ENCODE data around the gene LTB4R2. TPM values are rescaled to one million over a fixed set of nuclear protein-coding genes. Genes with fewer than 3 reads are reported as not detected.
A peak's percentile ranks its signal among the peaks of the same experiment; 100 is the strongest.

The LTB4R2 gene
- total RNA-seq, 2 donors from 2014 or later: 2.9 to 4.2 TPM

DNA sequence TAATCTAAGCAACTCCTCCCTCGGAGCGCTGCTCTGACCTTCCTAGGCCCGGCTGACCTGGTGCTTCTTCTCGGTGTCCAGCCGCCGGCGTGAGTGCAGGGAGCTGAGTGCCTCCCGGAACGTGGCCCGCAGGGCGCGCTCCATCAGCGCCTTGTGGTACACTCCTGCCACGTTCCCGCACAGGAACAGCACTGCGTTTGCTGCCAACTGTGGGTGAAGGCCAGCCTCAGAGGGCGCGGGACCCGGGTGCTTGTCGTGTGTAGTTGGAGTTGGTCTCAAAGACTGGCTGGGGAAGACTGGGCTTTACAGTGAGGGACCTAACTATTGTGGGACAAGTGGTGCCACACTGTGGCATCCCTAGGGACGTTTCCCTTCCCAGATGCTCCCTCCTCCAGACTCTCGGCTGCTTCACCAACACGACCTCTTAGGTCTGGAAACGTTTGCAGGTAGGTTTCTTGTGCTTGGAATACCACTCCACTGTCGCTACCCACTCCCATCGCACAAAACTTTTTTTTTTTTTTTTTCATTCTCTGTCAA lies 21.9 kb downstream of the LTB4R2 start:
- peak in 1 of 2 donors; percentile 25 for DNase-seq
- intact Hi-C loops (cut with DNase I, micrococcal nuclease): loop anchor here (2.0 to 10.0 kb wide), 2 partner anchors 99 to 103 kb away; no protein-coding TSS in a partner anchor
- peak; percentile 1 for ATAC-seq

GRCh38 chr14:24332268-24332993 lies 22.5 kb downstream of the LTB4R2 start:
- DNase-seq: peak; percentile 74 to 83
- intact Hi-C loops (cut with DNase I, micrococcal nuclease): loop anchor here (2.0 to 10.0 kb wide), 2 partner anchors 98 to 102 kb away; no protein-coding TSS in a partner anchor
- peak; percentile 67 for ATAC-seq

GRCh38 chr14:24334431-24335291 lies 24.7 kb downstream of the LTB4R2 start, which contains the start of gene ADCY4:
ADCY4 (minus strand) TSS chr14:24335071; CDS start chr14:24334652, 419 bp downstream.
- intact Hi-C loops (cut with DNase I, micrococcal nuclease): loop anchor here in 1 of 2 donors (10.0 kb wide), 1 partner anchor 100 kb away; no protein-coding TSS in a partner anchor
- ATAC-seq (peak; percentile 22), DNase-seq (peak in 1 of 2 donors; percentile 41)

DNA sequence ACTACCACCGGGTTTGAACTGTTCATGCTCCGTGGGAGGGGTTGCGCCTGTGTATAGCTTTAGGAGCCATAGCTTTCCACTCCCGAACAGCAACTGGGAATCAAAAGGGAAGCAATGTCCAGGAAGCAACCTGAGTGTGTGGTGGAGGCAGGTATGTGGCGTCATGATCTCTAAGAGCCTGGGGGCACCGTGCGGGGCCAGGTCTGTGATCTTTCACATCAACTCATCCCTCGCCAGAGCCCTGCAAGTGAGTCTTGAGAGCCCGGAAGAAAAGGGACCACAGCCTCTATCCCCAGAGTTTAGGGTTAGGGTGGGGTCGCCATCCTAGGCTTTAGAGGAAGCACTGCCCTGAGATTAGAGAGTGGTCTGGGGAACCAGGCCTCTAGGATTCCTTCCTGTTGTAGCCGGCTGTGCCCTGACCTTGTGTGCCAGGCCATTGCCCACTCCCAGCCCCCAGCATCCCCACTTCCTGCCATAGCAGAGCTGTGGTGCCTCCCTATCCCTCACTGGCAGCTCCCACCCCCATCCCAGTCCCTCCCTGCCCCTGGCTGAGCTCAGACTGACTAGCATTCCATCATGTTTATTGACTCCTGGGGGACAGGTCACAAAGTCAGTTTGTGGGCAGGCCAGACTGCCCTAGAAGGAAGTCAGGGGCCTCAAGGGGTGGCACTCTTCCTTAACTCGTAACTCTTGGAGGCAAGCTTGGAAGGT lies 25.7 kb downstream of the LTB4R2 start:
- intact Hi-C loops (cut with DNase I, micrococcal nuclease): loop anchor here in 1 of 2 donors (10.0 kb wide), 1 partner anchor 99 kb away; no protein-coding TSS in a partner anchor
- ATAC-seq (no peak), DNase-seq (no peak)

GRCh38 chr14:24337144-24337823 lies 27.3 kb downstream of the LTB4R2 start:
- DNase-seq: no peak
- ATAC-seq: no peak
- intact Hi-C loops (cut with DNase I, micrococcal nuclease): loop anchor here in 1 of 2 donors (10.0 kb wide), 1 partner anchor 98 kb away; no protein-coding TSS in a partner anchor

DNA sequence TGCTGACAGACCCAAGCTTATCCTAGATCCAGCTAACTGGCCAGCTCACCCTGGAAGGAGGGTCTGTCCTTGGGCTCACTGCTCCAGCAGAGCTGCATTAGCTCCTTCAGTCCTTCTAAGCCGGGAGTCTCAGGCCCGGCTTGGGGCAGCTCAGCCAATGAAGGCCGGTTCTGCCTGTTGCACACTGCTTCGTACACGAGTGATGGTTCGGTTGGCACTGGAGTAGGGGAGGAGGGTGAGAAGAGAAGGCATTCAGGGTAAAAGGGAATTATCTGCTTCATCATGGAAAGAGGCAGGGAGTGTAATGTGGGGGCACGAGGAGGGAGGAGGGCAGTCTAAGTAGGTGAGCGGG lies 27.9 kb downstream of the LTB4R2 start:
- intact Hi-C loops (cut with DNase I, micrococcal nuclease): loop anchor here in 1 of 2 donors (10.0 kb wide), 1 partner anchor 97 kb away; no protein-coding TSS in a partner anchor
- ATAC-seq (no peak), DNase-seq (no peak)

- no peak for DNase-seq
- intact Hi-C loops (cut with DNase I, micrococcal nuclease): loop anchor here in 1 of 2 donors (10.0 kb wide), 1 partner anchor 96 kb away; no protein-coding TSS in a partner anchor
- no peak for ATAC-seq
Measured at GRCh38 chr14:24338843-24339242, 28.9 kb downstream of the LTB4R2 start.

DNA sequence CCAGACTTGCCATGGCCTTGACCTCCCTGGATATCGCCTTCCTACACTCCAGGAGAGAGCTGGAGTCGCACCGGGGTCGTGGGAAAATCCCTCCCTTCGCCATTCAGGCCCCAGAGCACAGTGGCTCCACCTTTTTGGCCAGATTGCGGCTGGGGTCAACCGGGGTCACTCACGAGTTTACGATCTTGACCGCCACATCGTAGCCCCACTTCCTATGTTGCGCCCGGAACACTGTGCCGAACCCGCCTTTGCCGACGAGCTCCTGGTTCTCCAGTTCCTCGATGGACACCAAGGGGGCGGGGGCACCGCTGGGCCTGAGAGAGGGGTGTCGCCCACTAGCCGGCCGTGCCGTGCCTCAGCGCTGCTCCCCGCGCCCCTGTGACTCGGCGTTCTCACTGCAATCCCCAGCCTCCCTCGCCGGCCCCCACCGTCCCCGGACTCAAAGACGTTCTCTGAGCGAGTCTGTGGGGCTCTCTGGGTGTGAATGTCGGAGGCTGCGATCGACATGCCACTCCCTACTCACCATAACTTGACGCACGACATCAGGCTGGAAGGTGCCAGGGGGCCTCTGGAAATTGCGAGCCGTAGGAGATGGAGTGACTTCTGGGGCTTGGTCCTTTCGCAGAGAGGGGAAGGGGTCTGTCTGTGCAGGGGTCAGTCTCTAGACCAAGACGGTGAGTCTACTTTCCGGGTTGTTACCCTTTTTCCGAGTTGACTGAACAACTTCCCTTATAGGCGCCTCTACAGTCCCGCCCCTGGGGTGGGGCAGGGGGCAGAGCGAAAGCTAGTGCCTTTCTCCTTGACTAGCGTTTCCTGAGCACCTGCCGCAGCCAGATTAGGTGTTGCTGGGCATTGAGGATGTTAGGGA lies 29.6 kb downstream of the LTB4R2 start, which contains the start of gene RIPK3:
Gene RIPK3, minus strand, starts transcription at position 708 of the 868 bp plus-strand sequence. Its CDS starts 165 bp downstream, at position 543.
- DNase-seq (peak; percentile 88 to 89), ATAC-seq (peak; percentile 88)
- intact Hi-C loops (cut with DNase I, micrococcal nuclease): loop anchor here in 1 of 2 donors (10.0 kb wide), 1 partner anchor 95 kb away; no protein-coding TSS in a partner anchor

- intact Hi-C loops (cut with DNase I, micrococcal nuclease): no loop called here
- no peak for ATAC-seq
Measured at GRCh38 chr14:24340606-24341005, 30.7 kb downstream of the LTB4R2 start.

DNA sequence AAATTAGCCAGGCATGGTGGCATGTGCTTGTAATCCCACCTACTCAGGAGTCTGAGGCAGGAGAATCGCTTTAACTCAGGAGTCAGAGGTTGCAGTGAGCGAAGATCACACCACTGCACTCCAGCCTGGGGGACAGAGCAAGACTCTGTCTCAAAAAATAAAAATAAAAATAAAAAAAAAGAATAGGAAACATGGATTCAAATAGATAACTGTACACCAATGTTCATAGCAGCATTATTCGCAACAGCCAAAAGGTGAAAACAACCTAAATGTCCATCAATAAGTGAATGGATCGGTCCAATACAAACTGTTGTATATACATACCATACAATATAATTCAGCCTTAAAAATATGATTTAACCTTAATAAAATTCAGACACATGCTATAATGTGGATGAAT lies 32.9 kb downstream of the LTB4R2 start:
- intact Hi-C loops (cut with DNase I, micrococcal nuclease): no loop called here
- ATAC-seq: no peak
- DNase-seq: no peak

More at GRCh38 chr14:24340606-24341005, 30.7 kb downstream of the LTB4R2 start:
- no peak for DNase-seq

- ATAC-seq: peak; percentile 53
- intact Hi-C loops (cut with DNase I, micrococcal nuclease): no loop called here
- peak in 1 of 2 donors; percentile 28 for DNase-seq
Measured at GRCh38 chr14:24343795-24344660, 34.1 kb downstream of the LTB4R2 start.

DNA sequence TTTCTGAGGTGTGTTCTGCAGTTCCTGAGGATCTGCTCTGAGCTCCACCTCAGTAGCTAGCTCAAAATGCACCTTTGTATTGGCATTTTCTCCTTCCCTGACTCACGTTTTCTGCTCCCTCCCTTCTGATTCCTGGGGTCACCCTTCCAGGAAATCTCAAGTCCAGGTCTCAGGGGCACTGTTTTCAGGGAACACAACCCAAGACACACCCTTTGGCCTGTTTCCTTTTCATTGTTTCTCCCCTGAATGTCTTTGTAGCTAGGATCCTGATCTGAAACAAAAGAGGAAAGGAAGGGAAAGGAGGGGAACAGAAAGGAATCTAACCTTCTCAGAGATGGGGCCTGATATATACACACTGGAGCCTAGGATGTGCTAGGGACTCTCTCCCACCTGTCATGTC lies 37.2 kb downstream of the LTB4R2 start:
- intact Hi-C loops (cut with DNase I, micrococcal nuclease): no loop called here
- ATAC-seq (no peak), DNase-seq (no peak)

DNA sequence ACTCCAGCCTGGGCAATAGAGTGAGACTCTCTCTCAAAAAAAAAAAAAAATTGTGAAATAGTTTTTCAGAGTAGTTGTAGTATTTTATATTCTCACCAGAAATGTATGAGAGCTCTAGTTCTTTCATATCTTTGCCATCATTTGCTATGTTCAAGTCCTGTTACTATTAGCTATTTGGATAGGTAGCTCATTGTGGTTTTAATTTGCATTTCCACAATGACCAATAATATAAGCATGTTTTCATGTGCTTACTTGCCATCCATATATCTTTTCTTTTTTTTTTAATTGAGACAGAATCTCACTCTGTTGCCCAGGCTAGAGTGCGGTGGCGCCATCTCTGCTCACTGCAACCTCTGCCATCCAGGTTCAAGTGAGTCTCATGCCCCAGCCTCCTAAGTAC lies 38.2 kb downstream of the LTB4R2 start:
- ATAC-seq: no peak
- no peak for DNase-seq
- intact Hi-C loops (cut with DNase I, micrococcal nuclease): no loop called here

DNA sequence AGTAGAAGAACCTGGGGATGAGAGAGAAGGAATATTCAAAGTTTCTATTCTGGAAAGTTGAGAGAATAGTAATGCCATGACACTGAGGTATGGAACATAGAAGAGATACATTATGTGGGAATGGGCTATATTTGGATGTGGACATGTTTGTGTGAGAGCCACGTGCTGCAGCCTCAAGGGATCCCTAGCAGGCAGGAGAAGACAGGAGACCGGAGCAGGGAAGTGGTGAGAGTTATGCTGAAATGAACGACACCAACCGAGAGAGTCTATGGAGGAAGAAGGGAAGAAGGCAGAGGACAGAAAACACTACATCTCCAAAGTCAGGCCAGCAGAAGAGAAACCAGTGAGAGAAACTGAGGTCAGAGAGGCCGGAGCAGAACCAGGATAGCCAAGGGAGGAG lies 39.8 kb downstream of the LTB4R2 start:
- DNase-seq: no peak
- ATAC-seq: no peak
- intact Hi-C loops (cut with DNase I, micrococcal nuclease): no loop called here

GRCh38 chr14:24351517-24351916 lies 41.6 kb downstream of the LTB4R2 start:
- DNase-seq (no peak), ATAC-seq (peak; percentile 65)
- intact Hi-C loops (cut with DNase I, micrococcal nuclease): no loop called here

Data from left colon (tissue), 2 donors.